Esophagus squamous epithelium (tissue), 4 donors: ENCODE results near the gene LIPJ.

Source experiments
- POLR2A ChIP-seq, 4 donors: fragments of 450-650 bp; IDR thresholded peaks; one replicate each; pipeline ENCODE4 v1.6.1; 2017; ENCODE audit warnings: antibody characterized with exemption in 4 of 4, mild to moderate bottlenecking in 4 of 4, moderate library complexity in 3 of 4
- TF ChIP-seq, protein P1 (sequence below), 6 experiments: fragments of 450-650 bp in 4 of 6; fragments of 200-600 bp in 2 of 6; sonication (generic) in 2 of 6; IDR thresholded peaks; one replicate each; pipeline ENCODE4 v1.5.1; 2016 to 2019; ENCODE audit warnings: antibody characterized with exemption in 6 of 6, mild to moderate bottlenecking in 4 of 6, moderate library complexity in 4 of 6

GRCh38 chr10:88640186-88640585 lies 53.6 kb downstream of the LIPJ start:
- TF ChIP-seq, protein P1, sequence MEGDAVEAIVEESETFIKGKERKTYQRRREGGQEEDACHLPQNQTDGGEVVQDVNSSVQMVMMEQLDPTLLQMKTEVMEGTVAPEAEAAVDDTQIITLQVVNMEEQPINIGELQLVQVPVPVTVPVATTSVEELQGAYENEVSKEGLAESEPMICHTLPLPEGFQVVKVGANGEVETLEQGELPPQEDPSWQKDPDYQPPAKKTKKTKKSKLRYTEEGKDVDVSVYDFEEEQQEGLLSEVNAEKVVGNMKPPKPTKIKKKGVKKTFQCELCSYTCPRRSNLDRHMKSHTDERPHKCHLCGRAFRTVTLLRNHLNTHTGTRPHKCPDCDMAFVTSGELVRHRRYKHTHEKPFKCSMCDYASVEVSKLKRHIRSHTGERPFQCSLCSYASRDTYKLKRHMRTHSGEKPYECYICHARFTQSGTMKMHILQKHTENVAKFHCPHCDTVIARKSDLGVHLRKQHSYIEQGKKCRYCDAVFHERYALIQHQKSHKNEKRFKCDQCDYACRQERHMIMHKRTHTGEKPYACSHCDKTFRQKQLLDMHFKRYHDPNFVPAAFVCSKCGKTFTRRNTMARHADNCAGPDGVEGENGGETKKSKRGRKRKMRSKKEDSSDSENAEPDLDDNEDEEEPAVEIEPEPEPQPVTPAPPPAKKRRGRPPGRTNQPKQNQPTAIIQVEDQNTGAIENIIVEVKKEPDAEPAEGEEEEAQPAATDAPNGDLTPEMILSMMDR (IDR thresholded peaks at IDR 0.05), result no peak
- TF ChIP-seq POLR2A (IDR thresholded peaks at IDR 0.05), result no peak
